Liver (tissue), 9 donors: ENCODE results near the gene AGAP2. TPM values are rescaled to one million over a fixed set of nuclear protein-coding genes. Genes with fewer than 3 reads are reported as not detected.

Experiments
- DNase-seq: peaks from one replicate; pipeline ENCODE4 v3.0.0-alpha.2; 2017; ENCODE audit warnings: low spot score
- H3K27ac ChIP-seq, 2 donors: one replicate each; pipeline ENCODE4 v1.7.0; 2013; ENCODE audit warnings: inconsistent platforms in 2 of 2, low read length in 2 of 2, control low read depth in 1 of 2, low read depth in 1 of 2, mild to moderate bottlenecking in 1 of 2
- H3K27me3 ChIP-seq, 4 donors: one replicate each; pipeline versions ENCODE4 v1.6.1 to v1.7.0; 2013; ENCODE audit warnings: low read length in 3 of 4, inconsistent platforms in 1 of 4, mild to moderate bottlenecking in 1 of 4, moderate library complexity in 1 of 4; ENCODE audit not compliant: control insufficient read depth in 4 of 4, insufficient read depth in 4 of 4
- H3K36me3 ChIP-seq, 4 donors: one replicate each; pipeline versions ENCODE4 v1.6.1 to v1.7.0; 2013; ENCODE audit warnings: low read length in 3 of 4, mild to moderate bottlenecking in 3 of 4, low read depth in 1 of 4, moderate library complexity in 1 of 4; ENCODE audit not compliant: control insufficient read depth in 4 of 4, insufficient read depth in 3 of 4
- H3K4me1 ChIP-seq, 4 donors: one replicate each; pipeline versions ENCODE4 v1.6.1 to v1.7.0; 2013; ENCODE audit warnings: low read length in 3 of 4, mild to moderate bottlenecking in 3 of 4, moderate library complexity in 1 of 4; ENCODE audit not compliant: control insufficient read depth in 4 of 4, insufficient read depth in 4 of 4
- H3K4me3 ChIP-seq, 3 donors: one replicate each; pipeline versions ENCODE4 v1.6.1 to v1.7.0; 2013; ENCODE audit warnings: low read length in 3 of 3, control low read depth in 1 of 3, low read depth in 1 of 3, mild to moderate bottlenecking in 1 of 3
- H3K9ac ChIP-seq, 2 donors: one replicate each; pipeline ENCODE4 v1.7.0; 2013; ENCODE audit warnings: low read length in 2 of 2, mild to moderate bottlenecking in 2 of 2, moderate library complexity in 2 of 2, control low read depth in 1 of 2, low read depth in 1 of 2
- H3K9me3 ChIP-seq, 4 donors: one replicate each; pipeline versions ENCODE4 v1.6.1 to v1.7.0; 2013; ENCODE audit warnings: low read length in 3 of 4; ENCODE audit not compliant: control insufficient read depth in 4 of 4
- CTCF ChIP-seq: fragments of 150-350 bp; IDR thresholded peaks from 2 replicates; pipeline ENCODE4 v1.5.1; 2017; ENCODE audit warnings: improper control_type of control experiment, low read depth, low read length; ENCODE audit not compliant: missing input control
- EGR1 ChIP-seq, 2 donors: IDR thresholded peaks; 2 replicates each; pipeline ENCODE4 v1.6.1; 2016 to 2018; ENCODE audit warnings: antibody characterized with exemption in 2 of 2, low read depth in 2 of 2
- FOXA1 ChIP-seq: IDR thresholded peaks from 2 replicates; pipeline ENCODE4 v1.6.1; 2016; ENCODE audit warnings: antibody characterized with exemption
- GABPA ChIP-seq, 2 donors: IDR thresholded peaks in 1 of 2; conservative IDR thresholded peaks in 1 of 2; 2 replicates each; pipeline ENCODE4 v1.6.1; 2016; ENCODE audit warnings: antibody characterized with exemption in 2 of 2, mild to moderate bottlenecking in 1 of 2, moderate library complexity in 1 of 2
- HNF4G ChIP-seq: IDR thresholded peaks from 2 replicates; pipeline ENCODE4 v1.6.1; 2016; ENCODE audit warnings: antibody characterized with exemption
- MAX ChIP-seq: IDR thresholded peaks from 2 replicates; pipeline ENCODE4 v1.6.1; 2016; ENCODE audit warnings: antibody characterized with exemption
- NR2F2 ChIP-seq: IDR thresholded peaks from 2 replicates; pipeline ENCODE4 v1.6.1; 2016; ENCODE audit warnings: antibody characterized with exemption
- REST ChIP-seq: IDR thresholded peaks from 2 replicates; pipeline ENCODE4 v1.6.1; 2016; ENCODE audit warnings: antibody characterized with exemption, mild to moderate bottlenecking
- RXRA ChIP-seq, 2 donors: IDR thresholded peaks; 2 replicates each; pipeline ENCODE4 v1.6.1; 2017 to 2018; ENCODE audit warnings: antibody characterized with exemption in 2 of 2, mild to moderate bottlenecking in 1 of 2
- SP1 ChIP-seq: IDR thresholded peaks from 2 replicates; pipeline ENCODE4 v1.6.1; 2018; ENCODE audit warnings: antibody characterized with exemption, mild to moderate bottlenecking
- ZBTB33 ChIP-seq: IDR thresholded peaks from 2 replicates; pipeline ENCODE4 v1.6.1; 2016; ENCODE audit warnings: antibody characterized with exemption
- WGBS: extraction: QIAGEN DNeasy Blood & Tissue Kit; methylation state at CpG from one replicate; pipeline ENCODE4 v1.1.7; 2013; 5-methylcytosine and 5-hydroxymethylcytosine counted together
- polyA plus RNA-seq, 2 donors: library from polyadenylated mRNA; stranded (reverse) in 1 of 2; unstranded in 1 of 2; fragments of 200-250 nt in 1 of 2; fragments of >200 nt in 1 of 2; fragmentation: Nextera tagmentation in 1 of 2; extraction: Ambion mirVana in 1 of 2; gene quantifications; one replicate each; pipeline versions ENCODE4 v1.2.1 to v1.2.3, GENCODE V29; 2013 to 2015
- total RNA-seq, 2 donors: library from RNA; depleted of rRNA; stranded (reverse); fragments of >200 nt; gene quantifications; one replicate each; pipeline ENCODE4 v1.2.3, GENCODE V29; 2014
- donor health status: healthy.
- donor health status: healthy.
- donor health status: healthy.
- donor health status: healthy.
- donor health status: healthy.

Gene AGAP2
- total RNA-seq (1 to 10 TPM; 1.0 to 1.7 TPM), polyA plus RNA-seq (under 1 TPM; 0.18 to 0.28 TPM)

- Histone ChIP-seq H3K27me3 (peaks cover 0 to 10% (median 4%) of the 10 kb centered on the region in 4 donors), H3K9ac (no peak within 1 kb of the TSS), H3K4me3 (peak within 1 kb of the TSS in 1 of 3 donors; percentile 24), H3K27ac (no peak within 1 kb of the TSS), H3K36me3 (no peaks in the 10 kb centered on the region), H3K9me3 (no peaks in the 10 kb centered on the region), H3K4me1 (peaks cover 3 to 22% (median 15%) of the 10 kb centered on the region in 4 donors)
- 17% methylated on average over 36 of the region's 36 CpGs for WGBS
- TF ChIP-seq SP1, result no peak
- no peak for TF ChIP-seq GABPA (IDR thresholded peaks at IDR 0.05 in 1 of 2, conservative IDR thresholded peaks at IDR 0.05 in 1 of 2)
- no peak for TF ChIP-seq ZBTB33
- TF ChIP-seq NR2F2, result no peak
- TF ChIP-seq REST, result no peak
- no peak for TF ChIP-seq HNF4G
- no peak for DNase-seq
Measured at GRCh38 chr12:57738661-57739237, at the start of gene AGAP2. AGAP2 (minus strand) TSS chr12:57738742; CDS start chr12:57738246, 496 bp downstream.

DNA sequence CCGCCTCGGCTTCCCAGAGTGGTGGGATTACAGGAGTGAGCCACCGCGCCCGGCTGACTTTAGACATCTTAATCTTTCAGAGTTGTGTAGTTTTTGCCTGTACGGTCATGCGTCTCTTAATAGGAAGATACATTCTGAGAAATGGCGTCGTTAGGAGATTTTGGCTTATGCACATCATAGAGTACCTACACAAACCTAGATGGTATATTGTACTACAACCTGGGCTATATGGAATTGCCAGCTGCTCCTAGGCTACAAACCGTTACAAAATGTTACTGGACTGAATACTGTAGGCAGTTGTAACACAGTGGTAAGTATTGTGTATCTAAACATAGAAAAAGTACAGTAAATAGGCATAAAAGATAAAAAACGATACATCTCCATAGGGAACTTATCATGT is 45.3 kb upstream of the AGAP2 start:
- peaks cover 0 to 19% (median 15%) of the 10 kb centered on the region in 4 donors for H3K4me1 ChIP-seq
- WGBS, result 95% methylated on average over 11 of the region's 11 CpGs
- no peak for DNase-seq
- no peak for TF ChIP-seq SP1
- TF ChIP-seq RXRA (IDR thresholded peaks at IDR 0.05), result no peak
- no peak for TF ChIP-seq FOXA1
- TF ChIP-seq GABPA (IDR thresholded peaks at IDR 0.05 in 1 of 2, conservative IDR thresholded peaks at IDR 0.05 in 1 of 2), result no peak
- TF ChIP-seq CTCF, result no peak
- TF ChIP-seq REST, result no peak
- no peak for TF ChIP-seq ZBTB33
- no peak for TF ChIP-seq MAX
- TF ChIP-seq EGR1 (IDR thresholded peaks at IDR 0.05; ENCODE audit: low read depth in 2 of 2), result no peak
- H3K27ac ChIP-seq, result no peak overlapping the region
- H3K9me3 ChIP-seq, result no peaks in the 10 kb centered on the region
- no peak overlapping the region for H3K4me3 ChIP-seq
- H3K9ac ChIP-seq, result no peak overlapping the region
- no peaks in the 10 kb centered on the region for H3K27me3 ChIP-seq
- H3K36me3 ChIP-seq, result peaks cover 10 to 27% (median 18%) of the 10 kb centered on the region in 4 donors
